Liver (tissue), 9 donors: Measurements from ENCODE around the gene CHN2. TPM values are rescaled to one million over a fixed set of nuclear protein-coding genes. Genes with fewer than 3 reads are reported as not detected.
A peak's percentile ranks its signal among the peaks of the same experiment; 100 is the strongest.

Experiments used
- DNase-seq: peaks from one replicate; pipeline ENCODE4 v3.0.0-alpha.2; 2017; ENCODE audit warnings: low spot score
- H3K27ac ChIP-seq, 2 donors: one replicate each; pipeline ENCODE4 v1.7.0; 2013; ENCODE audit warnings: inconsistent platforms in 2 of 2, low read length in 2 of 2, control low read depth in 1 of 2, low read depth in 1 of 2, mild to moderate bottlenecking in 1 of 2
- H3K27me3 ChIP-seq, 4 donors: one replicate each; pipeline versions ENCODE4 v1.6.1 to v1.7.0; 2013; ENCODE audit warnings: low read length in 3 of 4, inconsistent platforms in 1 of 4, mild to moderate bottlenecking in 1 of 4, moderate library complexity in 1 of 4; ENCODE audit not compliant: control insufficient read depth in 4 of 4, insufficient read depth in 4 of 4
- H3K36me3 ChIP-seq, 4 donors: one replicate each; pipeline versions ENCODE4 v1.6.1 to v1.7.0; 2013; ENCODE audit warnings: low read length in 3 of 4, mild to moderate bottlenecking in 3 of 4, low read depth in 1 of 4, moderate library complexity in 1 of 4; ENCODE audit not compliant: control insufficient read depth in 4 of 4, insufficient read depth in 3 of 4
- H3K4me1 ChIP-seq, 4 donors: one replicate each; pipeline versions ENCODE4 v1.6.1 to v1.7.0; 2013; ENCODE audit warnings: low read length in 3 of 4, mild to moderate bottlenecking in 3 of 4, moderate library complexity in 1 of 4; ENCODE audit not compliant: control insufficient read depth in 4 of 4, insufficient read depth in 4 of 4
- H3K4me3 ChIP-seq, 3 donors: one replicate each; pipeline versions ENCODE4 v1.6.1 to v1.7.0; 2013; ENCODE audit warnings: low read length in 3 of 3, control low read depth in 1 of 3, low read depth in 1 of 3, mild to moderate bottlenecking in 1 of 3
- H3K9ac ChIP-seq, 2 donors: one replicate each; pipeline ENCODE4 v1.7.0; 2013; ENCODE audit warnings: low read length in 2 of 2, mild to moderate bottlenecking in 2 of 2, moderate library complexity in 2 of 2, control low read depth in 1 of 2, low read depth in 1 of 2
- H3K9me3 ChIP-seq, 4 donors: one replicate each; pipeline versions ENCODE4 v1.6.1 to v1.7.0; 2013; ENCODE audit warnings: low read length in 3 of 4; ENCODE audit not compliant: control insufficient read depth in 4 of 4
- ATF3 ChIP-seq: IDR thresholded peaks from 2 replicates; pipeline ENCODE4 v1.6.1; 2016; ENCODE audit warnings: antibody characterized with exemption
- CTCF ChIP-seq: fragments of 150-350 bp; IDR thresholded peaks from 2 replicates; pipeline ENCODE4 v1.5.1; 2017; ENCODE audit warnings: improper control_type of control experiment, low read depth, low read length; ENCODE audit not compliant: missing input control
- EGR1 ChIP-seq, 2 donors: IDR thresholded peaks; 2 replicates each; pipeline ENCODE4 v1.6.1; 2016 to 2018; ENCODE audit warnings: antibody characterized with exemption in 2 of 2, low read depth in 2 of 2
- FOXA1 ChIP-seq: IDR thresholded peaks from 2 replicates; pipeline ENCODE4 v1.6.1; 2016; ENCODE audit warnings: antibody characterized with exemption
- FOXA2 ChIP-seq: IDR thresholded peaks from 2 replicates; pipeline ENCODE4 v1.6.1; 2016; ENCODE audit warnings: antibody characterized with exemption
- GABPA ChIP-seq, 2 donors: IDR thresholded peaks in 1 of 2; conservative IDR thresholded peaks in 1 of 2; 2 replicates each; pipeline ENCODE4 v1.6.1; 2016; ENCODE audit warnings: antibody characterized with exemption in 2 of 2, mild to moderate bottlenecking in 1 of 2, moderate library complexity in 1 of 2
- HNF4A ChIP-seq, 2 donors: conservative IDR thresholded peaks; 2 replicates each; pipeline ENCODE4 v1.6.1; 2016; ENCODE audit warnings: antibody characterized with exemption in 2 of 2, mild to moderate bottlenecking in 2 of 2
- HNF4G ChIP-seq: IDR thresholded peaks from 2 replicates; pipeline ENCODE4 v1.6.1; 2016; ENCODE audit warnings: antibody characterized with exemption
- JUND ChIP-seq, 2 donors: IDR thresholded peaks; 2 replicates each; pipeline ENCODE4 v1.6.1; 2016; ENCODE audit warnings: antibody characterized with exemption in 2 of 2
- MAX ChIP-seq: IDR thresholded peaks from 2 replicates; pipeline ENCODE4 v1.6.1; 2016; ENCODE audit warnings: antibody characterized with exemption
- NR2F2 ChIP-seq: IDR thresholded peaks from 2 replicates; pipeline ENCODE4 v1.6.1; 2016; ENCODE audit warnings: antibody characterized with exemption
- RAD21 ChIP-seq, 2 donors: IDR thresholded peaks; 2 replicates each; pipeline ENCODE4 v1.6.1; 2016; ENCODE audit warnings: antibody characterized with exemption in 2 of 2, mild to moderate bottlenecking in 2 of 2
- RXRA ChIP-seq, 2 donors: IDR thresholded peaks; 2 replicates each; pipeline ENCODE4 v1.6.1; 2017 to 2018; ENCODE audit warnings: antibody characterized with exemption in 2 of 2, mild to moderate bottlenecking in 1 of 2
- SP1 ChIP-seq: IDR thresholded peaks from 2 replicates; pipeline ENCODE4 v1.6.1; 2018; ENCODE audit warnings: antibody characterized with exemption, mild to moderate bottlenecking
- TAF1 ChIP-seq: conservative IDR thresholded peaks from 2 replicates; pipeline ENCODE4 v1.6.1; 2016; ENCODE audit warnings: antibody characterized with exemption, mild to moderate bottlenecking
- YY1 ChIP-seq: IDR thresholded peaks from 2 replicates; pipeline ENCODE4 v1.6.1; 2016; ENCODE audit warnings: antibody characterized with exemption, mild to moderate bottlenecking
- ZBTB33 ChIP-seq: IDR thresholded peaks from 2 replicates; pipeline ENCODE4 v1.6.1; 2016; ENCODE audit warnings: antibody characterized with exemption
- WGBS: extraction: QIAGEN DNeasy Blood & Tissue Kit; methylation state at CpG from one replicate; pipeline ENCODE4 v1.1.7; 2013; 5-methylcytosine and 5-hydroxymethylcytosine counted together
- polyA plus RNA-seq, 2 donors: library from polyadenylated mRNA; stranded (reverse) in 1 of 2; unstranded in 1 of 2; fragments of 200-250 nt in 1 of 2; fragments of >200 nt in 1 of 2; fragmentation: Nextera tagmentation in 1 of 2; extraction: Ambion mirVana in 1 of 2; gene quantifications; one replicate each; pipeline versions ENCODE4 v1.2.1 to v1.2.3, GENCODE V29; 2013 to 2015
- total RNA-seq, 2 donors: library from RNA; depleted of rRNA; stranded (reverse); fragments of >200 nt; gene quantifications; one replicate each; pipeline ENCODE4 v1.2.3, GENCODE V29; 2014
- TF ChIP-seq, protein P1 (sequence below): IDR thresholded peaks from 2 replicates; pipeline ENCODE4 v1.6.1; 2016; ENCODE audit warnings: antibody characterized with exemption, mild to moderate bottlenecking
- donor health status: healthy.
- donor health status: healthy.
- donor health status: healthy.
- donor health status: healthy.
- donor health status: healthy.

CHN2 gene
- total and polyA plus RNA-seq, 4 donors: 8.3 to 25.4 (median 17.8) TPM

DNA sequence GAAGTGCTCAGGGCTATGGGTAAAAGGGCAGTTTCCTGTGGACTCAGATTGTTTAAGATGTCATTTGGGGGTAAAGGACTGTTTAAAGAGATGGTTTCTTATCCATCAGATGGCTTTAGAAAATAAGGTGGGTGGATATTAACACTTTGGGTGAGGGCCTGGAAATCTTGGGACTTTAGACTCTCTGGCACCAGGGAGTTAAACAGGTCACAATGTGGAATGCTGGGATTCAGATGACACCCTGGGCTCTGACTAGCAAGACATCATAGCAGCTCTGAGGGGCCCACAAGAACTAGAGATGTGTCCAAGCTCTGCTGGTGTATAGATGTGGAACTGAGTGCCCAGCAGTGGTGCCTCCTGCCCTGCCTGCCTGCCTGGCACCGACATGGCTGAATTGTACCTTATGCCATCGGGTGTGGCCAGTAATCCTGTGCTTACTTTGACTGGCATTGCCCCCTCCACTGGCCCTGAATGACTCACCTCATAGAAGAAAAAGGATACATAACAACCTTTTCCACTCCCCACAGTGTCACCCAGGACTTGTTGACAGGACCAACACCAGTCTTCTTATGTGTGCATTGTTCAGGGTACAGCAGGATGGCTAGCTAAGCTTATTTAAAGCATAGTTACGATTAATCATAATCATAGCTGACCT is 269.1 kb downstream of the CHN2 start:
- Histone ChIP-seq H3K36me3 (peaks cover 0 to 5% (median 0%) of the 10 kb centered on the region in 4 donors), H3K27me3 (no peaks in the 10 kb centered on the region), H3K4me3 (no peak overlapping the region), H3K9me3 (no peaks in the 10 kb centered on the region), H3K9ac (no peak overlapping the region), H3K27ac (no peak overlapping the region), H3K4me1 (peaks cover 0 to 10% (median 2%) of the 10 kb centered on the region in 4 donors)
- DNase-seq: no peak
- TF ChIP-seq MAX (no peak), ZBTB33 (no peak), YY1 (no peak), FOXA1 (no peak), JUND (IDR thresholded peaks at IDR 0.05) (no peak), SP1 (no peak), HNF4G (peak; percentile 23), GABPA (IDR thresholded peaks at IDR 0.05 in 1 of 2, conservative IDR thresholded peaks at IDR 0.05 in 1 of 2) (no peak), EGR1 (IDR thresholded peaks at IDR 0.05; ENCODE audit: low read depth in 2 of 2) (peak in 1 of 2 donors; percentile 16), TAF1 (no peak), CTCF (no peak), ATF3 (no peak), HNF4A (conservative IDR thresholded peaks at IDR 0.05) (peak; percentile 73 to 75), RXRA (IDR thresholded peaks at IDR 0.05) (peak in 1 of 2 donors; percentile 36), NR2F2 (no peak), FOXA2 (no peak), RAD21 (IDR thresholded peaks at IDR 0.05) (no peak)
- TF ChIP-seq, protein P1, sequence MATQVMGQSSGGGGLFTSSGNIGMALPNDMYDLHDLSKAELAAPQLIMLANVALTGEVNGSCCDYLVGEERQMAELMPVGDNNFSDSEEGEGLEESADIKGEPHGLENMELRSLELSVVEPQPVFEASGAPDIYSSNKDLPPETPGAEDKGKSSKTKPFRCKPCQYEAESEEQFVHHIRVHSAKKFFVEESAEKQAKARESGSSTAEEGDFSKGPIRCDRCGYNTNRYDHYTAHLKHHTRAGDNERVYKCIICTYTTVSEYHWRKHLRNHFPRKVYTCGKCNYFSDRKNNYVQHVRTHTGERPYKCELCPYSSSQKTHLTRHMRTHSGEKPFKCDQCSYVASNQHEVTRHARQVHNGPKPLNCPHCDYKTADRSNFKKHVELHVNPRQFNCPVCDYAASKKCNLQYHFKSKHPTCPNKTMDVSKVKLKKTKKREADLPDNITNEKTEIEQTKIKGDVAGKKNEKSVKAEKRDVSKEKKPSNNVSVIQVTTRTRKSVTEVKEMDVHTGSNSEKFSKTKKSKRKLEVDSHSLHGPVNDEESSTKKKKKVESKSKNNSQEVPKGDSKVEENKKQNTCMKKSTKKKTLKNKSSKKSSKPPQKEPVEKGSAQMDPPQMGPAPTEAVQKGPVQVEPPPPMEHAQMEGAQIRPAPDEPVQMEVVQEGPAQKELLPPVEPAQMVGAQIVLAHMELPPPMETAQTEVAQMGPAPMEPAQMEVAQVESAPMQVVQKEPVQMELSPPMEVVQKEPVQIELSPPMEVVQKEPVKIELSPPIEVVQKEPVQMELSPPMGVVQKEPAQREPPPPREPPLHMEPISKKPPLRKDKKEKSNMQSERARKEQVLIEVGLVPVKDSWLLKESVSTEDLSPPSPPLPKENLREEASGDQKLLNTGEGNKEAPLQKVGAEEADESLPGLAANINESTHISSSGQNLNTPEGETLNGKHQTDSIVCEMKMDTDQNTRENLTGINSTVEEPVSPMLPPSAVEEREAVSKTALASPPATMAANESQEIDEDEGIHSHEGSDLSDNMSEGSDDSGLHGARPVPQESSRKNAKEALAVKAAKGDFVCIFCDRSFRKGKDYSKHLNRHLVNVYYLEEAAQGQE: no peak
- 85% methylated on average over 3 of the region's 3 CpGs for WGBS
